ENCODE results near the gene KCNH3.
"Not testable (repeated sequence)": the region's sequence is repeated elsewhere in the genome, so short reads cannot be mapped to it uniquely, and the experiment has no call there.

KCNH3 gene

GRCh38 chr12:49507139-49507538, 31.7 kb upstream of the KCNH3 start:
- POLR2A ChIA-PET, result interaction anchor here (0.7 to 2.8 kb wide), 2 partner anchors 60 to 139 kb away, joined by 3 to 15 read pairs; partner anchors contain the start of gene SPATS2
- no peak for TF ChIP-seq CTCF (IDR thresholded peaks at IDR 0.05; ENCODE audit: insufficient read depth, low read length, missing control alignments)
- DNase-seq (ENCODE audit: low read depth, low spot score), result peak; percentile 72
- CTCF ChIA-PET, result interaction anchor here (1.0 to 17.4 kb wide), 7 partner anchors 6 to 175 kb away, joined by 3 to 1125 read pairs (median 8); partner anchors contain the start of genes DNAJC22 and SPATS2
- H3K4me3 ChIP-seq (ENCODE audit: low read depth, low read length), result no peak overlapping the region

GRCh38 chr12:49509681-49510080, 29.1 kb upstream of the KCNH3 start:
- POLR2A ChIA-PET; DNase-seq (ENCODE audit: low read depth, low spot score); H3K4me3 ChIP-seq (ENCODE audit: low read depth, low read length): not testable (repeated sequence)

GRCh38 chr12:49511410-49511809, 27.4 kb upstream of the KCNH3 start:
- no peak overlapping the region for H3K4me3 ChIP-seq (ENCODE audit: low read depth, low read length)
- DNase-seq (ENCODE audit: low read depth, low spot score), result no peak
- no peak for TF ChIP-seq CTCF (IDR thresholded peaks at IDR 0.05; ENCODE audit: insufficient read depth, low read length, missing control alignments)
- POLR2A ChIA-PET, result interaction anchor here (2.2 kb wide), 1 partner anchor 144 kb away, joined by 8 read pairs; the partner anchor contains the start of gene SPATS2
- CTCF ChIA-PET, result interaction anchor here (0.6 to 17.4 kb wide), 11 partner anchors 8 to 222 kb away, joined by 3 to 1125 read pairs (median 11); partner anchors contain the start of genes C1QL4, DNAJC22 and SPATS2

More at GRCh38 chr12:49509681-49510080, 29.1 kb upstream of the KCNH3 start:
- CTCF ChIA-PET, result interaction anchor here (1.5 to 17.4 kb wide), 5 partner anchors 71 to 179 kb away, joined by 6 to 1125 read pairs (median 17); partner anchors contain the start of genes C1QL4, DNAJC22 and SPATS2

- ChIA-PET CTCF (interaction anchor here (1.2 to 17.4 kb wide), 9 partner anchors 7 to 224 kb away, joined by 3 to 1125 read pairs (median 35); partner anchors contain the start of genes C1QL4, DNAJC22 and SPATS2), POLR2A (interaction anchor here (2.2 kb wide), 1 partner anchor 146 kb away, joined by 8 read pairs; the partner anchor contains the start of gene SPATS2)
- TF ChIP-seq CTCF (IDR thresholded peaks at IDR 0.05; ENCODE audit: insufficient read depth, low read length, missing control alignments), result no peak
- H3K4me3 ChIP-seq (ENCODE audit: low read depth, low read length), result no peak overlapping the region
- no peak for DNase-seq (ENCODE audit: low read depth, low spot score)
Measured at GRCh38 chr12:49512546-49512945, 26.3 kb upstream of the KCNH3 start.

- ChIA-PET POLR2A (interaction anchor here (0.9 kb wide), 1 partner anchor 148 kb away, joined by 3 read pairs; the partner anchor contains the start of gene SPATS2), CTCF (interaction anchor here (0.8 to 17.4 kb wide), 21 partner anchors 9 to 252 kb away, joined by 3 to 1125 read pairs (median 7); partner anchors contain the start of genes C1QL4, DNAJC22 and SPATS2)
Measured at GRCh38 chr12:49515266-49515665, 23.6 kb upstream of the KCNH3 start.

GRCh38 chr12:49518914-49519573, 19.8 kb upstream of the KCNH3 start:
- H3K4me3 ChIP-seq (ENCODE audit: low read depth, low read length), result no peak overlapping the region
- TF ChIP-seq CTCF (IDR thresholded peaks at IDR 0.05; ENCODE audit: insufficient read depth, low read length, missing control alignments), result no peak
- no peak for DNase-seq (ENCODE audit: low read depth, low spot score)
- ChIA-PET POLR2A (no interaction called here), CTCF (interaction anchor here (1.0 to 17.4 kb wide), 6 partner anchors 8 to 188 kb away, joined by 3 to 1125 read pairs (median 6); partner anchors contain the start of genes DNAJC22 and SPATS2)

More at GRCh38 chr12:49515266-49515665, 23.6 kb upstream of the KCNH3 start:
- no peak for TF ChIP-seq CTCF (IDR thresholded peaks at IDR 0.05; ENCODE audit: insufficient read depth, low read length, missing control alignments)
- H3K4me3 ChIP-seq (ENCODE audit: low read depth, low read length), result no peak overlapping the region
- no peak for DNase-seq (ENCODE audit: low read depth, low spot score)

Measured in AG04449 (cell line).